ENCODE measurements around the gene NOL7.

The NOL7 gene

GRCh38 chr6:13586603-13587542 lies 28.3 kb upstream of the NOL7 start:
- DNase-seq (ENCODE audit: low read depth in 1 of 2, low spot score in 1 of 2) = no peak
- Histone ChIP-seq H3K27me3 (ENCODE audit: insufficient read depth, poor library complexity, severe bottlenecking) (no peaks in the 10 kb centered on the region), H3K27ac (replicated peaks) (no peak overlapping the region), H3K4me3 (replicated peaks; ENCODE audit: insufficient read depth, low read length) (no peak overlapping the region)
- TF ChIP-seq, protein P1, sequence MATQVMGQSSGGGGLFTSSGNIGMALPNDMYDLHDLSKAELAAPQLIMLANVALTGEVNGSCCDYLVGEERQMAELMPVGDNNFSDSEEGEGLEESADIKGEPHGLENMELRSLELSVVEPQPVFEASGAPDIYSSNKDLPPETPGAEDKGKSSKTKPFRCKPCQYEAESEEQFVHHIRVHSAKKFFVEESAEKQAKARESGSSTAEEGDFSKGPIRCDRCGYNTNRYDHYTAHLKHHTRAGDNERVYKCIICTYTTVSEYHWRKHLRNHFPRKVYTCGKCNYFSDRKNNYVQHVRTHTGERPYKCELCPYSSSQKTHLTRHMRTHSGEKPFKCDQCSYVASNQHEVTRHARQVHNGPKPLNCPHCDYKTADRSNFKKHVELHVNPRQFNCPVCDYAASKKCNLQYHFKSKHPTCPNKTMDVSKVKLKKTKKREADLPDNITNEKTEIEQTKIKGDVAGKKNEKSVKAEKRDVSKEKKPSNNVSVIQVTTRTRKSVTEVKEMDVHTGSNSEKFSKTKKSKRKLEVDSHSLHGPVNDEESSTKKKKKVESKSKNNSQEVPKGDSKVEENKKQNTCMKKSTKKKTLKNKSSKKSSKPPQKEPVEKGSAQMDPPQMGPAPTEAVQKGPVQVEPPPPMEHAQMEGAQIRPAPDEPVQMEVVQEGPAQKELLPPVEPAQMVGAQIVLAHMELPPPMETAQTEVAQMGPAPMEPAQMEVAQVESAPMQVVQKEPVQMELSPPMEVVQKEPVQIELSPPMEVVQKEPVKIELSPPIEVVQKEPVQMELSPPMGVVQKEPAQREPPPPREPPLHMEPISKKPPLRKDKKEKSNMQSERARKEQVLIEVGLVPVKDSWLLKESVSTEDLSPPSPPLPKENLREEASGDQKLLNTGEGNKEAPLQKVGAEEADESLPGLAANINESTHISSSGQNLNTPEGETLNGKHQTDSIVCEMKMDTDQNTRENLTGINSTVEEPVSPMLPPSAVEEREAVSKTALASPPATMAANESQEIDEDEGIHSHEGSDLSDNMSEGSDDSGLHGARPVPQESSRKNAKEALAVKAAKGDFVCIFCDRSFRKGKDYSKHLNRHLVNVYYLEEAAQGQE (IDR thresholded peaks at IDR 0.05; ENCODE audit: insufficient replicate concordance, low read depth) = no peak
- TF ChIP-seq GABPA (IDR thresholded peaks at IDR 0.05; ENCODE audit: low read depth) (no peak), CTCF (IDR thresholded peaks at IDR 0.05; ENCODE audit: insufficient read depth, low read length) (no peak)

- DNase-seq (ENCODE audit: low read depth in 1 of 2, low spot score in 1 of 2) = no peak
- Histone ChIP-seq H3K4me3 (replicated peaks; ENCODE audit: insufficient read depth, low read length) (no peak overlapping the region), H3K27ac (replicated peaks) (no peak overlapping the region), H3K27me3 (ENCODE audit: insufficient read depth, poor library complexity, severe bottlenecking) (no peaks in the 10 kb centered on the region)
- TF ChIP-seq CTCF (IDR thresholded peaks at IDR 0.05; ENCODE audit: insufficient read depth, low read length) = no peak
- no peak for TF ChIP-seq SPI1 (IDR thresholded peaks at IDR 0.05; ENCODE audit: borderline replicate concordance, low read depth)
- TF ChIP-seq, protein P1 (IDR thresholded peaks at IDR 0.05; ENCODE audit: insufficient replicate concordance, low read depth) = no peak
- TF ChIP-seq POLR2AphosphoS5 (IDR thresholded peaks at IDR 0.05; ENCODE audit: low read depth) = no peak
- no peak for TF ChIP-seq GABPA (IDR thresholded peaks at IDR 0.05; ENCODE audit: low read depth)
Observed at GRCh38 chr6:13589801-13590200, 25.3 kb upstream of the NOL7 start.

- no peaks in the 10 kb centered on the region for H3K27me3 ChIP-seq (ENCODE audit: insufficient read depth, poor library complexity, severe bottlenecking)
- DNase-seq (ENCODE audit: low read depth in 1 of 2, low spot score in 1 of 2) = no peak
- H3K27ac ChIP-seq (replicated peaks) = no peak overlapping the region
- TF ChIP-seq GABPA (IDR thresholded peaks at IDR 0.05; ENCODE audit: low read depth) = no peak
- no peak for TF ChIP-seq SPI1 (IDR thresholded peaks at IDR 0.05; ENCODE audit: borderline replicate concordance, low read depth)
- no peak for TF ChIP-seq POLR2AphosphoS5 (IDR thresholded peaks at IDR 0.05; ENCODE audit: low read depth)
- TF ChIP-seq, protein P1 (IDR thresholded peaks at IDR 0.05; ENCODE audit: insufficient replicate concordance, low read depth) = no peak
- TF ChIP-seq CTCF (IDR thresholded peaks at IDR 0.05; ENCODE audit: insufficient read depth, low read length) = no peak
- H3K4me3 ChIP-seq (replicated peaks; ENCODE audit: insufficient read depth, low read length) = no peak overlapping the region
Observed at GRCh38 chr6:13590574-13591153, 24.5 kb upstream of the NOL7 start.

All from HL-60 (cell line).